Lung (tissue), 12 donors: ENCODE measurements around the gene SFT2D3. TPM values are rescaled to one million over a fixed set of nuclear protein-coding genes. Genes with fewer than 3 reads are reported as not detected.

Source experiments
- ATAC-seq: fragments of 200-7000 bp; cut with Tn5 transposase; one replicate; pipeline ENCODE4 v1.9.1; 2020; ENCODE audit warnings: moderate number of reproducible peaks; ENCODE audit not compliant: insufficient read depth, low FRiP score
- DNase-seq, 3 donors: peaks; one replicate each; pipeline ENCODE4 v3.0.0-alpha.2; 2013 to 2017
- H3K27ac ChIP-seq, 2 donors: one replicate each; pipeline ENCODE4 v1.5.1; 2013; ENCODE audit warnings: mild to moderate bottlenecking in 2 of 2, moderate library complexity in 2 of 2, control low read depth in 1 of 2, inconsistent platforms in 1 of 2, low read depth in 1 of 2, low read length in 1 of 2
- H3K27me3 ChIP-seq, 3 donors: one replicate each; pipeline ENCODE4 v1.5.1; 2013; ENCODE audit warnings: low read length in 2 of 3; ENCODE audit not compliant: control insufficient read depth in 3 of 3, insufficient read depth in 3 of 3
- H3K36me3 ChIP-seq, 4 donors: one replicate each; pipeline ENCODE4 v1.5.1; 2013; ENCODE audit warnings: low read length in 4 of 4, mild to moderate bottlenecking in 1 of 4, moderate library complexity in 1 of 4; ENCODE audit not compliant: control insufficient read depth in 4 of 4, insufficient read depth in 4 of 4
- H3K4me1 ChIP-seq, 5 donors: one replicate each; pipeline ENCODE4 v1.5.1; 2013; ENCODE audit warnings: low read length in 5 of 5, mild to moderate bottlenecking in 2 of 5, moderate library complexity in 1 of 5; ENCODE audit not compliant: control insufficient read depth in 5 of 5, insufficient read depth in 5 of 5
- H3K4me3 ChIP-seq: one replicate; pipeline ENCODE4 v1.5.1; 2013; ENCODE audit warnings: mild to moderate bottlenecking, control low read depth, moderate library complexity
- H3K9ac ChIP-seq, 2 donors: one replicate each; pipeline ENCODE4 v1.5.1; 2013; ENCODE audit warnings: low read length in 2 of 2, control low read depth in 1 of 2; ENCODE audit not compliant: insufficient read depth in 1 of 2
- H3K9me3 ChIP-seq, 4 donors: one replicate each; pipeline ENCODE4 v1.5.1; 2013; ENCODE audit warnings: low read length in 3 of 4, mild to moderate bottlenecking in 1 of 4, moderate library complexity in 1 of 4; ENCODE audit not compliant: control insufficient read depth in 4 of 4, insufficient read depth in 3 of 4
- CTCF ChIP-seq: IDR thresholded peaks from 2 replicates; pipeline ENCODE4 v1.5.1; 2012; ENCODE audit warnings: mild to moderate bottlenecking; ENCODE audit errors: control extremely low read depth, extremely low read depth
- WGBS, 2 donors: extraction: QIAGEN DNeasy Blood & Tissue Kit; methylation state at CpG; one replicate each; pipeline ENCODE4 v1.1.7; 2013; 5-methylcytosine and 5-hydroxymethylcytosine counted together
- polyA plus RNA-seq, 2 donors: library from polyadenylated mRNA; stranded (reverse); fragments of 200-250 nt; gene quantifications; one replicate each; pipeline ENCODE4 v1.2.1, GENCODE V29; 2013
- total RNA-seq, 2 donors: library from RNA; depleted of rRNA in 1 of 2; stranded (reverse); fragments of >200 nt in 1 of 2; gene quantifications; one replicate each; pipeline ENCODE4 v1.2.1, GENCODE V29; 2014 to 2021
- donor health status: control.
- donor health status: control.
- donor health status: Bipolar disorder and iron deficiency.
- donor health status: healthy.
- donor health status: DM: yes; HTN: yes; CAD: no.

Gene SFT2D3
- total and polyA plus RNA-seq, 4 donors: 5.0 to 11.0 (median 8.5) TPM

- H3K4me1 ChIP-seq: peaks cover 0 to 1% (median 0%) of the 10 kb centered on the region in 5 donors
- no peak overlapping the region for H3K27ac ChIP-seq
- no peak for TF ChIP-seq CTCF
- no peaks in the 10 kb centered on the region for H3K27me3 ChIP-seq
- H3K9ac ChIP-seq: no peak overlapping the region
- ATAC-seq (no peak), DNase-seq (no peak)
- H3K4me3 ChIP-seq: no peak overlapping the region
- H3K9me3 ChIP-seq: no peaks in the 10 kb centered on the region
- peaks cover 0 to 8% (median 4%) of the 10 kb centered on the region in 4 donors for H3K36me3 ChIP-seq
These were observed 52.1 kb downstream of the SFT2D3 start for GRCh38 chr2:127753374-127753773.

GRCh38 chr2:127754186-127754585 lies 52.9 kb downstream of the SFT2D3 start:
- 63 to 85% methylated on average over 8 of the region's 8 CpGs for WGBS, 2 donors
- peaks cover 0 to 8% (median 1%) of the 10 kb centered on the region in 4 donors for H3K36me3 ChIP-seq
- no peak for ATAC-seq

More at GRCh38 chr2:127754186-127754585, 52.9 kb downstream of the SFT2D3 start:
- H3K4me3 ChIP-seq: no peak overlapping the region
- peaks cover 0 to 1% (median 0%) of the 10 kb centered on the region in 5 donors for H3K4me1 ChIP-seq
- H3K9me3 ChIP-seq: no peaks in the 10 kb centered on the region
- no peak overlapping the region for H3K9ac ChIP-seq
- no peak overlapping the region for H3K27ac ChIP-seq
- H3K27me3 ChIP-seq: no peaks in the 10 kb centered on the region
- no peak for TF ChIP-seq CTCF
- DNase-seq: no peak

Other genes with a start within 250 kb of the SFT2D3 start
- gene IWS1, start 175.0 kb upstream of the SFT2D3 start, total RNA-seq: 10 to 100 TPM; 35.6 to 64.5 TPM
- 10 to 100 TPM; 20.3 to 29.6 TPM for gene IWS1, start 175.0 kb upstream of the SFT2D3 start, polyA plus RNA-seq
- 1 to 10 TPM in 1 of 2 donors, under 1 TPM in 1; 0.51 to 4.7 TPM for gene MYO7B, start 165.8 kb upstream of the SFT2D3 start, total RNA-seq
- gene MYO7B, start 165.8 kb upstream of the SFT2D3 start, polyA plus RNA-seq: 1 to 10 TPM; 1.6 to 2.2 TPM
- under 1 TPM in 1 of 2 donors, not detected in 1; 0.40 TPM for gene GPR17, start 55.3 kb upstream of the SFT2D3 start, total RNA-seq
- gene GPR17, start 55.3 kb upstream of the SFT2D3 start, polyA plus RNA-seq: 1 to 10 TPM in 1 of 2 donors, under 1 TPM in 1; 0.30 to 1.4 TPM
- gene LIMS2, start 26.0 kb upstream of the SFT2D3 start, total RNA-seq: 100 to 1,000 TPM in 1 of 2 donors, 10 to 100 TPM in 1; 22.2 to 111 TPM
- 100 to 1,000 TPM in 1 of 2 donors, 10 to 100 TPM in 1; 49.6 to 138 TPM for gene LIMS2, start 26.0 kb upstream of the SFT2D3 start, polyA plus RNA-seq
- 10 to 100 TPM; 42.4 to 93.0 TPM for gene WDR33, start 109.7 kb downstream of the SFT2D3 start, total RNA-seq
- 10 to 100 TPM; 11.6 to 16.0 TPM for gene WDR33, start 109.7 kb downstream of the SFT2D3 start, polyA plus RNA-seq
- 10 to 100 TPM; 21.6 to 22.6 TPM for gene POLR2D, start 156.7 kb downstream of the SFT2D3 start, total RNA-seq
- gene POLR2D, start 156.7 kb downstream of the SFT2D3 start, polyA plus RNA-seq: 10 to 100 TPM; 12.2 to 12.3 TPM
- 10 to 100 TPM; 13.5 to 15.2 TPM for gene AMMECR1L, start 184.5 kb downstream of the SFT2D3 start, total RNA-seq
- gene AMMECR1L, start 184.5 kb downstream of the SFT2D3 start, polyA plus RNA-seq: 1 to 10 TPM; 7.0 to 9.9 TPM